Osteoblast (primary cell): ENCODE results near the gene OR2H1. TPM values are rescaled to one million over a fixed set of nuclear protein-coding genes. Genes with fewer than 3 reads are reported as not detected.

Experiments
- DNase-seq: peaks from one replicate; pipeline ENCODE4 v3.0.0; 2011; ENCODE audit warnings: low spot score, mixed read lengths; ENCODE audit not compliant: insufficient read length; ENCODE audit errors: missing footprints
- H2AFZ ChIP-seq: 2 replicates; pipeline ENCODE4 v1.6.0; 2011; ENCODE audit warnings: mild to moderate bottlenecking, low read length
- H3K27ac ChIP-seq: 2 replicates; pipeline ENCODE4 v1.5.1; 2011; ENCODE audit warnings: mild to moderate bottlenecking, low read depth, low read length, moderate library complexity
- H3K27me3 ChIP-seq: 2 replicates; pipeline ENCODE4 v1.6.0; 2012; ENCODE audit warnings: mild to moderate bottlenecking, control low read depth, inconsistent platforms, low read length, moderate library complexity; ENCODE audit not compliant: insufficient read depth
- H3K36me3 ChIP-seq: 2 replicates; pipeline ENCODE4 v1.5.1; 2011; ENCODE audit warnings: mild to moderate bottlenecking, low read length, control low read depth, moderate library complexity; ENCODE audit not compliant: insufficient read depth
- H3K4me1 ChIP-seq: 2 replicates; pipeline ENCODE4 v1.5.1; 2011; ENCODE audit warnings: mild to moderate bottlenecking, low read length, control low read depth, moderate library complexity; ENCODE audit not compliant: insufficient read depth
- H3K4me2 ChIP-seq: 2 replicates; pipeline ENCODE4 v1.6.0; 2011; ENCODE audit warnings: mild to moderate bottlenecking, low read length; ENCODE audit not compliant: insufficient read depth
- H3K4me3 ChIP-seq: fragments of 200-600 bp; sonication (generic); 3 replicates; pipeline ENCODE4 v1.5.1; 2012; ENCODE audit warnings: mild to moderate bottlenecking, low read length, inconsistent platforms; ENCODE audit not compliant: insufficient read depth
- H3K79me2 ChIP-seq: 2 replicates; pipeline ENCODE4 v1.6.0; 2012; ENCODE audit warnings: mild to moderate bottlenecking, low read length, control low read depth, inconsistent platforms; ENCODE audit not compliant: insufficient read depth
- H3K9me3 ChIP-seq: 2 replicates; pipeline ENCODE4 v1.5.1; 2011; ENCODE audit warnings: low read depth, low read length, control low read depth
- H4K20me1 ChIP-seq: 2 replicates; pipeline ENCODE4 v1.6.0; 2012; ENCODE audit warnings: mild to moderate bottlenecking, low read length, control low read depth; ENCODE audit not compliant: insufficient read depth
- CTCF ChIP-seq: IDR thresholded peaks from 2 replicates; pipeline ENCODE4 v1.5.1; 2011; ENCODE audit warnings: mild to moderate bottlenecking, low read depth, low read length, moderate library complexity; ENCODE audit errors: extremely low read depth
- total RNA-seq: library from RNA; depleted of rRNA; stranded (reverse); fragments of >200 nt; gene quantifications from 2 replicates; pipeline ENCODE4 v1.2.3, GENCODE V29; 2012

Gene OR2H1
- total RNA-seq, 1 donor, result not detected

- DNase-seq, result no peak
These were observed 37.2 kb downstream of the OR2H1 start for GRCh38 chr6:29494131-29494530.

GRCh38 chr6:29495571-29495970 lies 38.6 kb downstream of the OR2H1 start:
- Histone ChIP-seq H3K4me1 (no peaks in the 10 kb centered on the region), H3K4me3 (no peak overlapping the region), H3K27me3 (no peaks in the 10 kb centered on the region), H3K36me3 (no peaks in the 10 kb centered on the region), H2AFZ (no peak overlapping the region), H3K27ac (no peak overlapping the region), H4K20me1 (no peaks in the 10 kb centered on the region), H3K9me3 (no peaks in the 10 kb centered on the region), H3K79me2 (no peaks in the 10 kb centered on the region), H3K4me2 (no peak overlapping the region)
- no peak for DNase-seq
- no peak for TF ChIP-seq CTCF

More at GRCh38 chr6:29494131-29494530, 37.2 kb downstream of the OR2H1 start:
- no peaks in the 10 kb centered on the region for H3K4me1 ChIP-seq
- H2AFZ ChIP-seq, result no peak overlapping the region
- H3K36me3 ChIP-seq, result no peaks in the 10 kb centered on the region
- no peaks in the 10 kb centered on the region for H3K27me3 ChIP-seq
- no peak for TF ChIP-seq CTCF
- H3K27ac ChIP-seq, result no peak overlapping the region
- no peaks in the 10 kb centered on the region for H3K9me3 ChIP-seq
- no peak overlapping the region for H3K4me2 ChIP-seq
- no peaks in the 10 kb centered on the region for H4K20me1 ChIP-seq
- H3K79me2 ChIP-seq, result no peaks in the 10 kb centered on the region
- no peak overlapping the region for H3K4me3 ChIP-seq

GRCh38 chr6:29496961-29497360 lies 40.0 kb downstream of the OR2H1 start:
- H4K20me1 ChIP-seq, result no peaks in the 10 kb centered on the region
- H3K4me2 ChIP-seq, result no peak overlapping the region
- H3K27ac ChIP-seq, result no peak overlapping the region
- H3K4me1 ChIP-seq, result no peaks in the 10 kb centered on the region
- no peak overlapping the region for H3K4me3 ChIP-seq
- H3K27me3 ChIP-seq, result no peaks in the 10 kb centered on the region
- H3K79me2 ChIP-seq, result no peaks in the 10 kb centered on the region
- DNase-seq, result no peak
- no peak overlapping the region for H2AFZ ChIP-seq
- H3K36me3 ChIP-seq, result no peaks in the 10 kb centered on the region
- no peak for TF ChIP-seq CTCF
- H3K9me3 ChIP-seq, result no peaks in the 10 kb centered on the region

DNA sequence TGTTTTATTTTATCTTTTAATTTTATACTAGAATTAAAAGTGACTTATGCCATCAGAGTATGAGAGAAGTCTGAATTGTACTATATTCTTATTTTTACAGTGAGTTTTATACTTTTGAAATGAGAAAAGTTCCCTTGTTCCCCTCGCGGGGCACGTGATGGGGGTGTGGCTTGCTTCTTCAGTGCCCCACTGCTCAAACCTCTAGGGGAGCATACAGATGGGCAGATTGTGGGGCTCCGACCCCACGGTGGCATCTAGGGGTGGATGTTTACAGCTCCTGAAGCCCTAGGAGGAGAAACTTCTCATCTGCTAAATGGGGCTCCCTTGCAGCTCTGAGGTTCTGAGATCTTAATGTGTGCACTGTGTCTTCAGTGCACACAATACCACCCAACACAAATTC lies 42.7 kb downstream of the OR2H1 start:
- no peak overlapping the region for H3K4me3 ChIP-seq
- TF ChIP-seq CTCF, result no peak
- no peak overlapping the region for H3K4me2 ChIP-seq
- H3K79me2 ChIP-seq, result no peaks in the 10 kb centered on the region
- no peaks in the 10 kb centered on the region for H3K4me1 ChIP-seq
- H3K27ac ChIP-seq, result no peak overlapping the region
- H3K27me3 ChIP-seq, result no peaks in the 10 kb centered on the region
- H3K36me3 ChIP-seq, result no peaks in the 10 kb centered on the region
- no peak for DNase-seq
- H4K20me1 ChIP-seq, result no peaks in the 10 kb centered on the region
- no peaks in the 10 kb centered on the region for H3K9me3 ChIP-seq
- H2AFZ ChIP-seq, result no peak overlapping the region
